ENCODE measurements around the gene LRP1B. TPM values are rescaled to one million over a fixed set of nuclear protein-coding genes. Genes with fewer than 3 reads are reported as not detected.

LRP1B gene
- total RNA-seq, 1 donor from 2014 or later: 0.25 TPM

DNA sequence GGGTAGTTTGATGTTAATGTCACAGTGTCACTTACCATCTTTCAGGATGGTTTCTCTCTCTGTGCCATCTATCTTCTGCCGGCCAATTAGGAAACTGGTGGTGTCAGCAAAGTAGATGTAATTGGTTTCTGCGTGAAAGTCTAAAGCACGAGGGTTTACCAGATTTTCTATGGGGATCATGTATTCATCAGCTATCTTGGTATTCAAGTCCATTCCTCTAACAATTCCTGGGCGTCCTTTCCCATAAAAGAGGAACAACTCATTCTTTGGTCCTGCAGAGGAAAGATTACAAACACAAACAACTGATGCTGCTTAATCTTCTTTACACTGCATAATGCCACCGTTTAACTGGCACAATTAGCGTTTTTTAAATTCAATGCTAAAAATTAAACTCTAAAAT is 1081.9 kb downstream of the LRP1B start:
- H3K27me3 Mint-ChIP-seq (ENCODE audit: low read depth): no peaks in the 10 kb centered on the region

DNA sequence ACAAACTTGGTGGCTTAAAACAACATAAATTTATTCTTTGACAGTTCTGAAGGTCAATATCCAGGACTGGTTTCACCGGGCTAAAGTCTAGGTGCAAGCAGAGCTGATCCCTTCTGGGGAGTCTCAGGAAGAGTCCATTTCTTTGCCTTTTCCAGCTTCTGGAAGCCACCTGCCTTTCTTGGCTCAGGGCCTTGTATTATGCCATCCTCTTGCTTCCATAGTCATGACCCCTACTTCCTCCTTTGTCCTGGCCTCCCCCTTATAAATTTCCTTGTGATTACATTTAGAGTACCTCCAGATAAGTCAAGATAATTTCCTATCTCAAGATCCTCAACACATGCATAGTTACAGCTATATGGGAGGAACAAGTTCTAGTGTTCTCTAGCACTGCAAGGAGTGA is 1089.5 kb downstream of the LRP1B start:
- no peaks in the 10 kb centered on the region for H3K9me3 Mint-ChIP-seq (ENCODE audit: low read depth)
- DNase-seq (ENCODE audit: low spot score): no peak
- no peaks in the 10 kb centered on the region for H3K27me3 Mint-ChIP-seq (ENCODE audit: low read depth)
- H3K36me3 Mint-ChIP-seq (ENCODE audit: low read depth): no peaks in the 10 kb centered on the region
- no peak overlapping the region for H3K4me3 Mint-ChIP-seq (ENCODE audit: unreplicated experiment)
- no peaks in the 10 kb centered on the region for H3K4me1 Mint-ChIP-seq (ENCODE audit: low read depth)
- TF ChIP-seq, protein P1, sequence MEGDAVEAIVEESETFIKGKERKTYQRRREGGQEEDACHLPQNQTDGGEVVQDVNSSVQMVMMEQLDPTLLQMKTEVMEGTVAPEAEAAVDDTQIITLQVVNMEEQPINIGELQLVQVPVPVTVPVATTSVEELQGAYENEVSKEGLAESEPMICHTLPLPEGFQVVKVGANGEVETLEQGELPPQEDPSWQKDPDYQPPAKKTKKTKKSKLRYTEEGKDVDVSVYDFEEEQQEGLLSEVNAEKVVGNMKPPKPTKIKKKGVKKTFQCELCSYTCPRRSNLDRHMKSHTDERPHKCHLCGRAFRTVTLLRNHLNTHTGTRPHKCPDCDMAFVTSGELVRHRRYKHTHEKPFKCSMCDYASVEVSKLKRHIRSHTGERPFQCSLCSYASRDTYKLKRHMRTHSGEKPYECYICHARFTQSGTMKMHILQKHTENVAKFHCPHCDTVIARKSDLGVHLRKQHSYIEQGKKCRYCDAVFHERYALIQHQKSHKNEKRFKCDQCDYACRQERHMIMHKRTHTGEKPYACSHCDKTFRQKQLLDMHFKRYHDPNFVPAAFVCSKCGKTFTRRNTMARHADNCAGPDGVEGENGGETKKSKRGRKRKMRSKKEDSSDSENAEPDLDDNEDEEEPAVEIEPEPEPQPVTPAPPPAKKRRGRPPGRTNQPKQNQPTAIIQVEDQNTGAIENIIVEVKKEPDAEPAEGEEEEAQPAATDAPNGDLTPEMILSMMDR (IDR thresholded peaks at IDR 0.05): no peak
- H3K27ac Mint-ChIP-seq (ENCODE audit: unreplicated experiment): no peak overlapping the region

More for the DNA sequence above, 1081.9 kb downstream of the LRP1B start:
- no peak for DNase-seq (ENCODE audit: low spot score)
- TF ChIP-seq, protein P1 (IDR thresholded peaks at IDR 0.05): no peak
- Mint-ChIP-seq H3K4me3 (ENCODE audit: unreplicated experiment) (no peak overlapping the region), H3K9me3 (ENCODE audit: low read depth) (peaks cover 3% of the 10 kb centered on the region), H3K4me1 (ENCODE audit: low read depth) (no peaks in the 10 kb centered on the region), H3K27ac (ENCODE audit: unreplicated experiment) (no peak overlapping the region), H3K36me3 (ENCODE audit: low read depth) (no peaks in the 10 kb centered on the region)

DNA sequence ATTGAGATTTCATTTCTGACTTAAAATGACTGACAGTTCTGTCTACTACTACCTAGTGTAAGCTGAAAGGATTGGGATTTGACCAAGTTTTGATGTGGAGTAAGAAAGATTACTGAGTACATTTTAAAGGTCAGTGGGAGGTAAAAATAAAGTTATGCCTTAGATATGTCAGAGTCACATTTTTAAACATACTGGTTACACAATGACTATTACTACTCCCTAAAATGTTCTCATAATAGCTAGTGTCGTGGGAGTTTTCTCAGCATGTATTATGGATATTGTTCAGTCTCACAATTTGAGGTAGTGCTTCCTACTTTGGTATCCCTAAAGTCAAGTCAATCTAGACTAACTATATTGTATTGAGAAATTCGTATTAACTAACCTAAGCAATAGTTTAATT is 1092.5 kb downstream of the LRP1B start:
- TF ChIP-seq, protein P1 (IDR thresholded peaks at IDR 0.05): no peak
- Mint-ChIP-seq H3K27ac (ENCODE audit: unreplicated experiment) (no peak overlapping the region), H3K4me1 (ENCODE audit: low read depth) (no peaks in the 10 kb centered on the region), H3K36me3 (ENCODE audit: low read depth) (no peaks in the 10 kb centered on the region), H3K27me3 (ENCODE audit: low read depth) (no peaks in the 10 kb centered on the region), H3K4me3 (ENCODE audit: unreplicated experiment) (no peak overlapping the region), H3K9me3 (ENCODE audit: low read depth) (no peaks in the 10 kb centered on the region)
- no peak for DNase-seq (ENCODE audit: low spot score)

DNA sequence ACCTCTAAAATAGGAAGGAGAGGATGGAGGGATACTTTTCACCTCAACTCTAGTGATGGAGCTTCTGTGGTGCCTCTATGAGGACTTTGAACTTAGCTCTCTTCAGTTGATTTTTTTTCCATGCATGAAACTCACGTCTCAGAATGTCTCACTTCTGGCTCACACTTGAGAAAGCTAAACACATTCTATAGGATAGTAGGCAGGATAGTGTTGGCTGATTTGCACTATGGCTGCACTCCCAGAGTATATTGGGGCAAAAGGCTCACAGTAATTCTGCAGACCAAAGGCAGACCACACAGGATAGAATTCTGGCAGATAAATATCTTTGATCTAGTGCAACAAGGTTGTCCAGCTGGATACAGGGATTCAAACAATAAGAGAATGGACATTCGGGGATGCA is 1093.5 kb downstream of the LRP1B start:
- TF ChIP-seq, protein P1 (IDR thresholded peaks at IDR 0.05): no peak
- Mint-ChIP-seq H3K27ac (ENCODE audit: unreplicated experiment) (no peak overlapping the region), H3K27me3 (ENCODE audit: low read depth) (no peaks in the 10 kb centered on the region), H3K36me3 (ENCODE audit: low read depth) (no peaks in the 10 kb centered on the region), H3K9me3 (ENCODE audit: low read depth) (no peaks in the 10 kb centered on the region), H3K4me1 (ENCODE audit: low read depth) (no peaks in the 10 kb centered on the region), H3K4me3 (ENCODE audit: unreplicated experiment) (no peak overlapping the region)
- no peak for DNase-seq (ENCODE audit: low spot score)

DNA sequence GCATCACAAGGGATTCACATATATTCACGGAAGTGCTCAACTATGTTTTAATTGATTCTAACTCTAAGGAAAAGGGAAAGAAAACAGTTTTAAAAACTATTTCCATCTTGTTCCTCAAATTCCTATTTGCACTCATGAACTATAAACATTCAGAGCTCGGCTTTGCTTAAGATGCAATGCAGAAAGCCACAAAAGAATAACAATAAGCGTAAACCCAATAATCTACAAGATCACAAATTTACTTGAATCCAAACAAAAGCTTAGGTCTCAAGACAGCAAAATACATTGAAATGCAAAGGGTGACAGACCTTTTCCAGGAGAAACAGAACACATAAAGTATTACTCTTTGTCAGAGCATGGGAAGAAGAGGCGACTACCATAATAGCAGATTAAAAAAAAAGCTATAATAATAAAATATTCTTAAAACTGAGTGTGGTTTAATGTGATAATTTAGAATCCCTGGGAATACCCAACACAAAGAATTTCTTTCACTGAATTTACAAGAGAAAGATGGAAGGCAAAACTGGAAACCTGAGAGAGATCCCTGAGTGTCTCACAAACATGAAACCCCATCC is 1094.9 kb downstream of the LRP1B start:
- no peak for DNase-seq (ENCODE audit: low spot score)
- Mint-ChIP-seq H3K4me3 (ENCODE audit: unreplicated experiment) (no peak overlapping the region), H3K4me1 (ENCODE audit: low read depth) (no peaks in the 10 kb centered on the region), H3K27me3 (ENCODE audit: low read depth) (no peaks in the 10 kb centered on the region), H3K36me3 (ENCODE audit: low read depth) (no peaks in the 10 kb centered on the region), H3K27ac (ENCODE audit: unreplicated experiment) (no peak overlapping the region), H3K9me3 (ENCODE audit: low read depth) (no peaks in the 10 kb centered on the region)
- TF ChIP-seq, protein P1 (IDR thresholded peaks at IDR 0.05): no peak
